Ishikawa (cell line): ENCODE data around the gene NCAPH2.

Experiments used
- CEBPB ChIP-seq: IDR thresholded peaks from 2 replicates; pipeline ENCODE4 v1.6.1; 2012
- CREB1 ChIP-seq: IDR thresholded peaks from 2 replicates; pipeline ENCODE4 v1.6.1; 2012; ENCODE audit warnings: low read depth
- EGR1 ChIP-seq: IDR thresholded peaks from 2 replicates; pipeline ENCODE4 v1.6.1; 2012
- EP300 ChIP-seq: IDR thresholded peaks from 2 replicates; pipeline ENCODE4 v1.6.1; 2012; ENCODE audit warnings: borderline replicate concordance
- FOXM1 ChIP-seq: IDR thresholded peaks from 2 replicates; pipeline ENCODE4 v1.6.1; 2012; ENCODE audit warnings: low read depth, borderline replicate concordance
- NFIC ChIP-seq: IDR thresholded peaks from 2 replicates; pipeline ENCODE4 v1.6.1; 2012
- RAD21 ChIP-seq: IDR thresholded peaks from 2 replicates; pipeline ENCODE4 v1.6.1; 2012; ENCODE audit warnings: low read depth
- TAF1 ChIP-seq: IDR thresholded peaks from 2 replicates; pipeline ENCODE4 v1.6.1; 2012; ENCODE audit warnings: low read depth, mild to moderate bottlenecking
- TCF12 ChIP-seq: IDR thresholded peaks from 2 replicates; pipeline ENCODE4 v1.6.1; 2012; ENCODE audit warnings: low read depth
- TEAD4 ChIP-seq: IDR thresholded peaks from 2 replicates; pipeline ENCODE4 v1.6.1; 2012
- YY1 ChIP-seq: IDR thresholded peaks from 2 replicates; pipeline ENCODE4 v1.6.1; 2012; ENCODE audit warnings: low read depth
- TF ChIP-seq, protein P1 (sequence below): IDR thresholded peaks from 2 replicates; pipeline ENCODE4 v1.6.1; 2012
- TF ChIP-seq, protein P2 (sequence below): IDR thresholded peaks from 2 replicates; pipeline ENCODE4 v1.6.1; 2012; ENCODE audit warnings: low read depth, mild to moderate bottlenecking
- TF ChIP-seq, protein P3 (sequence below): IDR thresholded peaks from 2 replicates; pipeline ENCODE4 v1.6.1; 2012

NCAPH2 gene

DNA sequence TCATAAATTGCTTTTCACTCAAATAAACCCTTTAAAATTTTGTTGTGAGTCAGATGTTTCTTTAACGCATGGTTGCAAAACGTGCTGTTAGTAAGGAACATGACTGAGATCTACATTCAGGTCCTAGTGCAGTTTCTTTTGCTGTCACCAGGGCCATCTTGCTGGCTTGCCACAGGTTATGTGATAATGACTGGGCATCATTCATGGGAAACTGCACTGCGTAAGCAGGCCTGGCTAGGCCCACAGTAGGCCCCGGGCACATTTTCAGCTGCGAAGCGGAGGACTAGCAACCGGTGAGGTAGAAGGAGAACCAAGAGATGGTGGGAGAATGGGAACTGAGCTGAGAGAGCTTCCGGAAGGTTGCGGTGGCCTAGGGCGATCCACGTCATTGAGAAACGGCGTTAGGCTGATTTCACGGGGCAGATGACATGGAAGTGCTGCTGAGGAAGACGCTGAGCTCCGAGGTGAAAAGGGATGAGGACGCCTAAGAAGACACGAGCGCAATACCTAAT, 34.4 kb downstream of the NCAPH2 start:
- TF ChIP-seq TEAD4, result no peak
- TF ChIP-seq EP300, result no peak
- TF ChIP-seq TCF12, result no peak
- TF ChIP-seq, protein P1, sequence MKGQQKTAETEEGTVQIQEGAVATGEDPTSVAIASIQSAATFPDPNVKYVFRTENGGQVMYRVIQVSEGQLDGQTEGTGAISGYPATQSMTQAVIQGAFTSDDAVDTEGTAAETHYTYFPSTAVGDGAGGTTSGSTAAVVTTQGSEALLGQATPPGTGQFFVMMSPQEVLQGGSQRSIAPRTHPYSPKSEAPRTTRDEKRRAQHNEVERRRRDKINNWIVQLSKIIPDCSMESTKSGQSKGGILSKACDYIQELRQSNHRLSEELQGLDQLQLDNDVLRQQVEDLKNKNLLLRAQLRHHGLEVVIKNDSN, result no peak
- TF ChIP-seq TAF1, result no peak

DNA sequence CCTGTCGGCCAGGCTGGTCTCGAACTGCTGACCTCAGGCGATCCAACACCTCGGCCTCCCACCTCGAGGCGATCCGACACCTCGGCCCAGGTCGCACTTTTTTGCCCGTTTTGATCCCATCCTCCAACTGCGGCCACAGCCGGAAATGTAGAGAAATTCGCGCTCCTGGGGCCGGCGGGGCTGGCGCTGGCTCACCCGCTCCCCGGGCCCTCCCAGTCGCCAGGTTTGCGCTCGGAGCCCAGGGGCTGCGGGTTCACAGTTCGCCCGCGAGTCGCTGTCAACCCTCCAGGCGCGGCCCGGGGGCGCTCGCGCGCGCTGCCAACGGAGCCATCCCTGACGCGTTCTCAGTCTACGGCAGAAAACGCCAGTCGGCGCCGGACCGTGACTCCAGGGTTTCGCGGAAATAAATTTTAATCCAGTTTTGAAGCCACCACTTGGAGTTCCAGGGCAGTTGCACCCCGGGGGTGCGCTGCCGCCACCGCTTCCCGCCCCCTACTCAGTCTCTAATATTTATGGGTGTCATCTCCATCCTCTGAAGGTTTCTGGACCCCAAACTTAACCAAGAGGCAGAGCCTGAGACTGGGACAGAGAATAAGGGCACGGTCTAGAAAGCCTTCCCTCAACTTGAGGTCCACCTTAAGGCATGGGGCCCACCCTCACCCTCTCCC, 36.2 kb downstream of the NCAPH2 start:
- TF ChIP-seq EGR1 (no peak), RAD21 (no peak), TCF12 (no peak), CREB1 (no peak), TEAD4 (no peak), FOXM1 (no peak), TAF1 (no peak), YY1 (no peak), EP300 (no peak), NFIC (no peak)
- TF ChIP-seq, protein P2, sequence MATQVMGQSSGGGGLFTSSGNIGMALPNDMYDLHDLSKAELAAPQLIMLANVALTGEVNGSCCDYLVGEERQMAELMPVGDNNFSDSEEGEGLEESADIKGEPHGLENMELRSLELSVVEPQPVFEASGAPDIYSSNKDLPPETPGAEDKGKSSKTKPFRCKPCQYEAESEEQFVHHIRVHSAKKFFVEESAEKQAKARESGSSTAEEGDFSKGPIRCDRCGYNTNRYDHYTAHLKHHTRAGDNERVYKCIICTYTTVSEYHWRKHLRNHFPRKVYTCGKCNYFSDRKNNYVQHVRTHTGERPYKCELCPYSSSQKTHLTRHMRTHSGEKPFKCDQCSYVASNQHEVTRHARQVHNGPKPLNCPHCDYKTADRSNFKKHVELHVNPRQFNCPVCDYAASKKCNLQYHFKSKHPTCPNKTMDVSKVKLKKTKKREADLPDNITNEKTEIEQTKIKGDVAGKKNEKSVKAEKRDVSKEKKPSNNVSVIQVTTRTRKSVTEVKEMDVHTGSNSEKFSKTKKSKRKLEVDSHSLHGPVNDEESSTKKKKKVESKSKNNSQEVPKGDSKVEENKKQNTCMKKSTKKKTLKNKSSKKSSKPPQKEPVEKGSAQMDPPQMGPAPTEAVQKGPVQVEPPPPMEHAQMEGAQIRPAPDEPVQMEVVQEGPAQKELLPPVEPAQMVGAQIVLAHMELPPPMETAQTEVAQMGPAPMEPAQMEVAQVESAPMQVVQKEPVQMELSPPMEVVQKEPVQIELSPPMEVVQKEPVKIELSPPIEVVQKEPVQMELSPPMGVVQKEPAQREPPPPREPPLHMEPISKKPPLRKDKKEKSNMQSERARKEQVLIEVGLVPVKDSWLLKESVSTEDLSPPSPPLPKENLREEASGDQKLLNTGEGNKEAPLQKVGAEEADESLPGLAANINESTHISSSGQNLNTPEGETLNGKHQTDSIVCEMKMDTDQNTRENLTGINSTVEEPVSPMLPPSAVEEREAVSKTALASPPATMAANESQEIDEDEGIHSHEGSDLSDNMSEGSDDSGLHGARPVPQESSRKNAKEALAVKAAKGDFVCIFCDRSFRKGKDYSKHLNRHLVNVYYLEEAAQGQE, result no peak
- TF ChIP-seq, protein P3, sequence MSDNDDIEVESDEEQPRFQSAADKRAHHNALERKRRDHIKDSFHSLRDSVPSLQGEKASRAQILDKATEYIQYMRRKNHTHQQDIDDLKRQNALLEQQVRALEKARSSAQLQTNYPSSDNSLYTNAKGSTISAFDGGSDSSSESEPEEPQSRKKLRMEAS, result no peak
- TF ChIP-seq, protein P1, result no peak

DNA sequence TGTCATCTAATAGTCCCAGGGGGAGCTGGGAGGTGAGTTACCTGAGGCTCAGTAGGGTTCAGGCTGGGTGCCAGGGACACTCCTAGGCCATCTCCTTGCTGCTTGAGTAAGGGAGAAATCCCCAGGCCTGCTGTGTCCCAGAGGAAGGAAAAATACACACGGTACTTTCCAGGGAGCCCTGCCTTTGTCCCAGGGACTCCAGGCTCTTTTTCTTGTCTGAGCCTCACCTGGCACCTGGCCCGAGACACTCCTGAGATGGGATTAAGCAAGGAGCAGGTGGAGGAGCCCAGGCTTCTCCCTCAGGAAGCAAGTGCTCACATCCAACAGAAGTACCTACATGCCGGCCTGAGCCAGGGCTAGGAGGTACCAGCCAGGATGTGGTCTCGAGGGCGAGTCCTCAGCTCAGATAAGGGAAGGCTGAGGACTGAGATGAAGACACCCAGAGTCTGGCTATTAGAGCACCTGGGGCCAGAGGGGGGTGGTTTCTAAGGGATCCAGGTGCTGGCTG, 36.8 kb downstream of the NCAPH2 start:
- TF ChIP-seq YY1 (no peak), EGR1 (no peak), NFIC (no peak), CREB1 (no peak), TEAD4 (no peak), TAF1 (no peak), TCF12 (no peak), RAD21 (no peak), EP300 (no peak), FOXM1 (no peak), CEBPB (no peak)
- TF ChIP-seq, protein P2, result no peak
- TF ChIP-seq, protein P3, result no peak
- TF ChIP-seq, protein P1, result no peak

DNA sequence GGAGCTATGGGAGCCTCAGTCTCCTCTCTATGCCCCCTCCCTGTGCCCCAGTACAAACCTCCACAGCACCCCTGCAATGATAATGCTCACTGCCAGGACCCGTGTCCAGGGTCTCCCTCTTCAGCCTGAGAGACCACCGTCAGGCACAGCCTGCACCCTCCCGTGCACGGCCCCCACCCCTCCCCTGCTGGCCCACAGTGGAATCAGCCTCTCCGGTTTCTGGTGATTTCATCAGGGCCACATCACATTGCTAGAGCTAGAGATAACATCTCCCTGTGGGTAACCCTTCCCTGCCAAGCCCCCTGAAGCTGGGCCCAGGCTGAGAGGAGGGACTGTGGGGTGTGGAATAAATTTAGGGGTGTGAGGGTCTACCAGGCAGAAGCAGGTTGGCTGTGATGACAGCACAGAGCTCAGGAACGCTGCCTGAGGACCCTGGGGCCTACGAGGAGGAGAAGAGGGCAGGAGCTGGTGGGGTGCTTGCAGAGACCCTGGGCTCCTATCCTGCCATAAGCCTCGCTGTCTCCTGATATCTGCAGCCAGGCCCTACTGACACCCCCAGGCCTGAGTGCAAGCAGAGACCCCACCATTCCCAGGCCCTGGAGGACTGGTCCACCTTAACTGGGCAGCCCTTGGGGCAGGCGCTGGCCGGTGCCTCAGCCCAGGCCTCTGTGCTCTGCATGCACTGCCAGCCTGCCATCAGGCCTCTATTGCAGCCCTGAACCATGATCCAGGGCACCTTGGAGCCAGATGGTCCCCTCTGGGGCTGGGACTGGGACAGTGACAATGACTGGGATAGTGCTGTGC, 37.7 kb downstream of the NCAPH2 start, which contains the start of gene KLHDC7B:
TSS of gene KLHDC7B (plus strand) at position 378 of the 804 bp plus-strand sequence. CDS start at position 723, 345 bp downstream.
- no peak for TF ChIP-seq FOXM1
- TF ChIP-seq, protein P2, result no peak
